Measurements from ENCODE around the gene SEC22B.
"Not testable (repeated sequence)": the region's sequence is repeated elsewhere in the genome, so short reads cannot be mapped to it uniquely, and the experiment has no call there.

SEC22B gene

DNA sequence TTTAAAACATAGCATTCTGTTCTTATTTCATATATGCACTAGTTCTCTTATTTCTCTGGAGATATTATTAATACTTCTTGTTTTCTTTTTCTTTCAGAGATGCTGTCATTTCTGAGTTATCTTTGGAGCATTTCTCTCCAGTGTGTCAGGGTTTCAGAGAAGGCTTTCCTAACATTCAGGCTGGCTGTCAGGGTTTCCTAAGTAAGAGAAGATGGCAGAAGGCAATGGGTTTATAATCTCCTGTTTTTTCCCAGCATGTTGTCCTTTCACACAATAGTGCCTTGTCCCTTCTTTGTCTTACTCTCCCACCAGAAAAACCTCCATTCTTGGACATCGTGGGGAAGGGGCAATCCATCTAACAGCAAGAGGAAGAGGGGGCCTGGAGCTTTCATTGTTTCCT, 51.7 kb downstream of the SEC22B start:
- not testable (repeated sequence) for DNase-seq (ENCODE audit: extremely low read depth, low read depth)

DNA sequence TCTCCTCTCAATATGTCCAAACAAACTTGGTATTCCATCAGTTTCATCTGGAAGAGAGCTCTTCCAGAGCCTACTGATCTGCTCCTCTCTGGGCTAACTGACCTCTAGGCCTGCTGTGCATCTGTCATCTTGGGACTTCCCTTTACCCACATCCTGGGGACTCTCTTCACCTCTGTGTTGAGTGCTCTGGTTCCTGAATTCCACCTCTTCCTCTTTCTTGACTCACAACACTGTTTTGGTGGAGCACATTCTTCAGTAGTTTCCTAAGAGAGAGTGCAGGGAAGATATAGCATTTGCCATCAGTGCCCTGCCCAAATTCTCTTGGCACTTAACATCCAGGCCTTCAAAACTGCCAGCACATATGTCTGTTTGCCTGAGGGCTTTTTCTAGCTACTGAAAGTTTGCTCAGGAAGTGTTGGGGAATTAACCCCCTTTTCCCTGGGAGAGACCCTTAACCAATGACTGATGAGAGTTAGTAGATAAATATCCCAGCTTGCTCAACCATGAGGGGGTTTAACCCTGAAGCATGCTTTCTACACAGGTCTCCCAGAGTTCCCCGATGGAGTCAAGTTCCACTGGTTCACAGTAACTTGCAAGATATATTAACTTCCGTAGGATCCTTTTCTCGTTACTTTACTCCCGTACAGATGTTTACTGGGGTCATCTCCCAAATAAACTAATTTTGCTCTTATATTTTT, 52.4 kb downstream of the SEC22B start:
- DNase-seq (ENCODE audit: extremely low read depth, low read depth), result not testable (repeated sequence)

DNA sequence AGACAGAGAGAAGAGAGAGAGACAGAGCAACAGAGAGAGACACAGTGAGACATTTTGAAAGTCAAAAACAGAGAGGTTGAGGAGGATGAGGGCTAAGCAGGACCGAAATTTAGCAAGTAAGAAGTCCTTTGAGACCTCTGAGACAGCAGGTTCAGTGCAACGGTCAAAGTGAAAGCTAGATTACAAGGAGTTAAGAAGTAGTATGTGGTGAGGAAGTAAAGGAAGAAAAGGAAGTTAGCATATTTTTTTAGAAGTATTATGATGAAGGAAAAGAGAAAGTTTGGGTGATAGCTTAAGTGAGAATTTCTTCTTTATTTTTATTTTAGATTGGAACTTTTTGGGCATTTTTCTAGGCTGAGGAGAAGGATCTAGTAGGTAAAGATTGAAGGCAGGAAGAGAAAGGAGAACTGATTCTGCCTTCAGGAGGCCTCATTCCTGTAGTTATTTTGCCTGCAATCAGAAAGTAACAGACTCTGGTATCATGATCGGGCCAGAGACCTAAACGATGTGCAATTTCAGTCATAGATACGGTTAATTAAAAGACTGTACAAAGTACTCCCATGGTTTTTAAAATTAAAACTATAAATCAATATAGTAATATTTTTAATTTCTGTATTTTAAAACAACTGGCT, 53.9 kb downstream of the SEC22B start:
- DNase-seq (ENCODE audit: extremely low read depth, low read depth), result not testable (repeated sequence)

DNA sequence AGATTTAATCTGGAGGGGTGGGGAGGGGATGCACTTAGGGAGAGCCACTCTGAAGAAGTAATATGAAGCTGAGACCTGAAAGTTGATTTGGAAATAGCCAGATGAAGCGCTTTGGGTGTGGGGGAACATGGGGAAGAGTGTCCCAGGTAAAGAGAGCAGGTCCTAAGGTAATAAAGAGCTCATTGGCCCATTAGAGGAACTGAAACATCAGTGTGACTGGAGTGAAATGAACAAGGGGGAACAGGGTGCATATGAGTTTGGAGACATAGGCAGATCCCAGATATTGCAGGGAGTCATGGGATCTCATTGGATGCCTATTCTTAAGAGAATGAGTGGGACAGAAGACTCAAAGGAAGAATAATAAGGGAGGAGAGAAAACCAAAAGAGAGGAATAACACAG, 54.5 kb downstream of the SEC22B start:
- not testable (repeated sequence) for DNase-seq (ENCODE audit: extremely low read depth, low read depth)

DNA sequence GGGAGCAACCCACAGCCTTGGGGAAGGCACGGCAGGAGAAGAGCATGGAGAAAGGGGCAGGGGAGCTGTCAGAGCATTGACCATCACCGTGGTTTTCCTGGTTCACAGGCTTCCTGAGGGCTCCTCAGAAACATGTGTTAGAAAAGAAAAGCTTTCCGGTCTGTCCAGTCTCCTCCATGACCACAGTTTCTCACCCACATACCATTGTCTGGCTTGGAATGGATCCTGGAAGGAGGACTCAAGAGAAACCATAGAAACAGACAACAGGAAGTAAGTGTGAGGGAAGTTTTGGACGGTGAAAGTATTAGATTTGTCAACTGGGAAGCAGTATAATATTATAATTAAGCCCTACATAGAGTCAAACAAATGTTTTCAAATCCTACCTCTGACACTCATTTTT, 55.8 kb downstream of the SEC22B start:
- DNase-seq (ENCODE audit: extremely low read depth, low read depth), result not testable (repeated sequence)

DNA sequence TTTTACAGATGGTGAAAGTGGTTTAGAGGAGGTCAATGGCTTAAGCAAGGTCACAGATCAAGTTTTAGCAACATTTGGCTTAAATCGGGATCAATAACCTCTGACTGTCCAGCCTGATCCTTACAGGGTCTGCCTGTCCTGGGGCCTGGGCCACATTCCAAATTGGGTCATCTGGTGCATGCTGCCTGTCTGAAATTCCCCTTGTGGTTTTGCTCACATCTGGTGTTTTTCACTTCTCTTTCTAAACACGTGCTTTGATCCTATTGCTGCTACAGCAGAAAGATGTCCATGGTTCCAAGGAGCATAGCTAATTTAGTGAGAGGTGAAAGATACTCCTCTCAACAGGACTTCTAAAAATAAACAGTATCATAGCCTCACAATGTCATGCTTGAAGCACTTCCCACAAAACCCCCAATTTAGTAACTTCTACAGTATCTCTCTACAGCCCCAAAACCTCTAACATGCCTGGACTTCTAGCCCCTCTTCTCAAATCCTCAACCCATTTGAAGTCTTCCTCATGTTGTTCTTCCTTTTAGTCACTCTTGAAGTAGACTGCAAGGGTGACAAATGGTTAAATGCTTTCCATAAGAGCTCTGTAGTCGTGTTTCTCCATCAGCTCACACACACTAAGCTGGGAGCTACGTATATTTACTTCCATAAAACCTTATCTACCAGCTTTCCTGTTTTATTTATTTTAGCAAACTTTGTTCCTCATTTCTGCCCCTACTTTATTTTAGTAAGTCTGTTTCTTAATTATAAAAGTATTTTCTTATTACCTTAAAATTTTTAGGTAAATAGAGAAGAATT, 58.7 kb downstream of the SEC22B start:
- not testable (repeated sequence) for DNase-seq (ENCODE audit: extremely low read depth, low read depth)

DNA sequence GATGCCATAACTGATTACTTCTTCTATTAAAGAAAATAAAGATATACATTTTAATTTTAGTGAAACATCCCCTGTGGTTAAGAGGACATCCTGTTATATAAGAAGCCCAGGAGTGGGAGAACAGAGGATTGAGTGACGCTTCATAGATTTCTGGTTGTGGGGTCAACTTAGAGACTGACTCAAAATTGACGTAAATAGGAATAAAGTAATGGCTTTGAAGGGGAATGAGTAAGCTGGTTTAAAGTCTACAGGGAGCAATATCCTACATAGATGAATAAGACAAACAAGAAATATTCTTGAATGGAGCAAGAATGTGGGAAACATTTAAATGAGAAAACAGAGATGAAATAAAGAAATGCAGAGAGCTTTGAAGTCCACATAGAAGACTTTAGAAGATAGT, 60.2 kb downstream of the SEC22B start:
- DNase-seq (ENCODE audit: extremely low read depth, low read depth), result not testable (repeated sequence)

DNA sequence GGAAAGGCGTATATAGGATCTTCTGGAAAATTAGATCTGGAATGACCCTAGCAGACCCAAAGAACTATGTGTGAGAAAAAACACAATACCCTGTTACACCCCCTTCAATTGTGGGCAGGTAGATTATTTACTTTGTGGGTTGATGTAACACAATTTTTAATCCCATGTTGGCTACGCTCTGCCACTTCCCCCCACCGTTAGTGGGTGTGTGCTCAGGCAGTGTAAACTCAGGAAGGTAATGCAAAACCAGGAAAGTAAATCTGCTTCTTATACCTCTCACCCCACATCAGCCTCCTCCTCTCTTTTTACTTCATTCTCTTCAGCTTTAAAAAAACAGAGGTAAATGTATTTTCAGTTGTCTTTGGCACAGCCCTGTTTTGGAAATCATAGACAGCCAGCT, 63.2 kb downstream of the SEC22B start:
- DNase-seq (ENCODE audit: extremely low read depth, low read depth), result not testable (repeated sequence)

DNA sequence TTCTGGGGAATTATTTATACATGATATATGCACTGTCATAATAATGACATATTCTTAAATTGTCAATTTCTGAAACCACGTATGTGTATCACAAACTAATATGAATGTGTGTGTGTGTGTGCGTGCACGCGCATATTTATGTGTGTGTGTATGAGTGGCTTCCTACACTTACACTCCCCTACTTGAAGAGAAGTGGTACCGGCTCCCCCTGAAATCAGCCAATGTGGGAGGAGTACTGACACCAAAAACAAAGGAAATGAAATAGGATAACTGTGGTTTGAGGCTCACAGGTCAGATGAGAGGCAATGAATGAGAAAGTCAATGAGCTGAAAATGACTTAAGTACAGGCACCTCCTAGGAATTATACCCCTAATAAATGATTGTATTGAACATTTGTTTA, 64.1 kb downstream of the SEC22B start:
- not testable (repeated sequence) for DNase-seq (ENCODE audit: extremely low read depth, low read depth)

DNA sequence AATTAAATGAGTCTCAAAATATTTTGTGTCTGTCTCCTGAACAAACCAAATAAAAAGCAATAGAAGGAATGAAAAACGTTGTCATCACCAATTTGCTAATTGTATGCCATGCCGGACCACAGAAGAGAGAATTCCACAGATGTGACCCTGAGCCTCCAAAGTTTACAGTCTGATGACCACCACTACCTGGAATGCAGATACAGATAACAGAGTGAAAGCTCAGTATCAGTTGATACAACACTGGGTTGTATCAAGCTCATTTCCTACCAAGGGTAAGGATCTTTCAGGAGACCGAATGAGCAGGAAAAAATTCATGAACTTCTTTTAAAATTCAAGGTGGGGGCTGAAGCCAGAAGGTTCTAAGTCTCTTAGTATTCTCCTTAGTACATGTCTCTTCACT, 64.5 kb downstream of the SEC22B start:
- not testable (repeated sequence) for DNase-seq (ENCODE audit: extremely low read depth, low read depth)

DNA sequence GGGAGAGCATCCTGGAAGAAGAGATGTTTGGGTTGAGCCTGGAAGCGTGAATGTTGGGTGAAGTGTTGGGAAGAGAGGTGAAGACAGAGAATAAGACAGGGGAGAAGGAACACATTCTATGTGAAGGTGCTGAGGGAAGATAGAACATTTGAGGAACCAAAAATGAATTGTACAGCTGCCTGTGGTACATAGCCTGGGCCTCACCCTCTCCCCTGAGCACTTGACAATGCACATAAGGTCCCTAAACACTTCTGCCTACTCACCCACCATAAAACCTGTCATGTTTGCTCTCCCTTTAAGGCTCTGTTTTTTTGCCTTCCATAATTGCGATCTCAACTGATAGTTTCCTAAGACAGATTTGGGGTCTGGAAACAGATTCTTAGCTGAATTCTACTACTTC, 65.3 kb downstream of the SEC22B start:
- DNase-seq (ENCODE audit: extremely low read depth, low read depth), result not testable (repeated sequence)

DNA sequence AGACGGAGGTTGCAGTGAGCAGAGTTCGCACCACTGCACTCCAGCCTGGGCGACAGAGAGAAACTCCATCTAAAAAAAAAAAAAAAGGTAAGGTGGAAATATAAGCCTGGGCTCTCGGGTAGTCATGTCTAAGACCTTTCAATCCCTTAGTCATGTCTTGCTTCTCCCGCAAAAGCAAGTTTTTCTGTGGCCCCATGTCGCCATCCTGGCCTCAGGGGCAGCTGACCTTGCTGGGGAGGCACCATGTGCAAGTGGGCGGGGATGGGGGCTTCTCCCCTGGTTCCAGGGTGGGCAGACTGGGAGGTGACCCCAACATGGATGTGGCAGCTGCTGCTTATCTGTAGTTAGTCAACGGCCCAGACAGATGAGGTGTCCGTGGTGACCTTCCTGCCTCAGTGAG, 66.7 kb downstream of the SEC22B start:
- DNase-seq (ENCODE audit: extremely low read depth, low read depth), result not testable (repeated sequence)

DNA sequence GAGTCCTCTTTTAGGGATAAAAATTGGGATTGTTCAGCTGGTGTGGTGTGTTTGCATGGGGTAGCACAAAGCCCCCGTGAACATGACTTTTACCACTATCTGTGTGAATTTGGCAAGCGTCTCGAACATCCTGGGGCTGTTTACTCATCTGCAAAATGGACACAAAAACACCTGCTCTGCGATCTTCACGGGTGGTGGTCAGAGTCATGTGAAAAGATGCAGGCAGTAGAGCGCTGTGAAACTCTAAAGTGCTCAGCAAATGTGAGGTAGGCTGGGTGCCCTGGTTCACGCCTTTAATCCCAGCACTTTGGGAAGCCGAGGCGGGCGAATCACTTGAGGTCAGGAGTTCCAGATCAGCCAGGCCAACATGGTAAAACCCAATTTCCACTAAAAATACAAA, 67.1 kb downstream of the SEC22B start:
- not testable (repeated sequence) for DNase-seq (ENCODE audit: extremely low read depth, low read depth)

DNA sequence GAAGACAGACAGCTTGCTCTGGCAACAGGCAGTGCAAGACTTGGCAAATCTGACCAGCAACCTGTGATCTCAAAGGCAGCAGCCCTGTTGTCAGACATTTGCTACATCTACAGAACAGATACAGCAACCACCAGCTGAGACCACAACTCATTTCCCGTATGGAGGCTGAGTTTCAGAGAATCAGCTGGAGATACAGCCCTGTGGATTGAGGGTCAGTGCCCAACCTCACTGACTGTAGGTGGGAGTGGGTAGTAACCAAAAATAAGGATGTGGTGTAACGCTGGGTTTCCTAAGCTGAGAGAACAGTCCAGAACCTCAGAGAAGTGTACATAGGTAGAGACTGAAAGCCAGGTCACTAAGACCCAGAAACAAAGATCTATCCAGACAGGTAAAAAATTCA, 71.0 kb downstream of the SEC22B start:
- not testable (repeated sequence) for DNase-seq (ENCODE audit: extremely low read depth, low read depth)

DNA sequence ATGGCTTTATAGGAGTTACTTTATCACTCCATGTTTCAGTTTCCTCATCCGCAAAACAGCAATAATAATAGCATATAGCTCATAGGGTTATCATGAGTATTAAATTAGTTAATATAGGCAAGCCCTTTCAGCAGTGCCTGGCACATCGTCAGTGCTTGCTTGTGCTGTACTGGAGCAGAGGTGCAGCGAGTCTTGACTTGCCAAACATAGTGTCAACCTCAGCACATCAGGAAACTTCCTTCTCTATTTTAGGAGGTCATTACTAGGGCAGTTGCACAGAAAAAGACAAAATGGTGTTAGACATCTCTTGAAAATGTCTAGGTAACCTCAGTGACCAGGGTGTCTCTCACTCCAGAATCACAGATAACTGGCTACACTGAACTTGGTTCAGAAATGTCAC, 72.6 kb downstream of the SEC22B start:
- DNase-seq (ENCODE audit: extremely low read depth, low read depth), result not testable (repeated sequence)

DNA sequence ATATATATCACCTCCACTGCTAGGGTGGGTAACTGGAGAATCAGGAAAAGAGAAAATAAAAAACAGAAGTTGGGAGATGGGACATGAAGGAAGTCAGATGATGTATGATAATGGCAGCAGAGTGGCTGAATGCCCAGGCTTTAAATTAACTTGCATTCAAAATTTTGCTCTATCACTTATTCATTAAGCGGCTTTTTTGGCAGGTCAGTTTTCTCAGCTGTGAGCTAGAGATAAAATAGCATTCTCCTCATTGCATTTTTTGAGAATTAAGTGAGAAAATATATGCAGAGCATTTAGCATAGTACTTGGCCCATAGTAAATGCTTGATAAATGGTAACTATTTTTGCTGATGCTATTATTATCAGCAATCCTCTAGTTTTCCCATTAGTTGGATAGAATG, 74.7 kb downstream of the SEC22B start:
- DNase-seq (ENCODE audit: extremely low read depth, low read depth), result not testable (repeated sequence)

All from AG09319 (cell line).